Islet of Langerhans (tissue), 1 donor: ENCODE measurements around the gene COL20A1.

Experiments used
- FAIRE-seq: peaks from one replicate; lab custom pipeline; 2011; peaks lifted over from hg19 to GRCh38; lab: Jason Lieb, UNC

Gene COL20A1

GRCh38 chr20:63363981-63364561 is 71.1 kb downstream of the COL20A1 start:
- no peak for FAIRE-seq

- FAIRE-seq, result no peak
Observed at GRCh38 chr20:63364801-63365585, 72.0 kb downstream of the COL20A1 start.

- no peak for FAIRE-seq
Observed at GRCh38 chr20:63365601-63366389, 72.8 kb downstream of the COL20A1 start.

GRCh38 chr20:63366390-63367365 is 73.7 kb downstream of the COL20A1 start:
- FAIRE-seq, result no peak

GRCh38 chr20:63367446-63368055 is 74.6 kb downstream of the COL20A1 start:
- no peak for FAIRE-seq

GRCh38 chr20:63368151-63368550 is 75.2 kb downstream of the COL20A1 start:
- FAIRE-seq, result no peak

- no peak for FAIRE-seq
Observed at GRCh38 chr20:63369024-63369530, 76.1 kb downstream of the COL20A1 start.

- FAIRE-seq, result no peak
Observed at GRCh38 chr20:63369724-63370617, 77.0 kb downstream of the COL20A1 start.

GRCh38 chr20:63370618-63371187 is 77.7 kb downstream of the COL20A1 start:
- FAIRE-seq, result no peak

- FAIRE-seq, result no peak
Observed at GRCh38 chr20:63371291-63371865, 78.4 kb downstream of the COL20A1 start.

GRCh38 chr20:63372971-63373885 is 80.2 kb downstream of the COL20A1 start:
- no peak for FAIRE-seq

GRCh38 chr20:63373996-63374395 is 81.0 kb downstream of the COL20A1 start:
- no peak for FAIRE-seq

GRCh38 chr20:63374504-63374903 is 81.5 kb downstream of the COL20A1 start:
- FAIRE-seq, result no peak

GRCh38 chr20:63375438-63375837 is 82.5 kb downstream of the COL20A1 start:
- FAIRE-seq, result no peak

GRCh38 chr20:63376283-63377250 is 83.6 kb downstream of the COL20A1 start:
- no peak for FAIRE-seq

- FAIRE-seq, result no peak
Observed at GRCh38 chr20:63377256-63377941, 84.4 kb downstream of the COL20A1 start.
